PFSK-1 (cell line): ENCODE data around the gene SLC41A1.

ENCODE experiments used
- POLR2AphosphoS5 ChIP-seq: IDR thresholded peaks from 2 replicates; pipeline ENCODE4 v1.6.1; 2012; ENCODE audit warnings: low read depth, mild to moderate bottlenecking, control low read depth, low read length, moderate library complexity
- TAF1 ChIP-seq: IDR thresholded peaks from 2 replicates; pipeline ENCODE4 v1.6.1; 2012; ENCODE audit warnings: low read length, control low read depth, borderline replicate concordance; ENCODE audit not compliant: insufficient read depth

DNA sequence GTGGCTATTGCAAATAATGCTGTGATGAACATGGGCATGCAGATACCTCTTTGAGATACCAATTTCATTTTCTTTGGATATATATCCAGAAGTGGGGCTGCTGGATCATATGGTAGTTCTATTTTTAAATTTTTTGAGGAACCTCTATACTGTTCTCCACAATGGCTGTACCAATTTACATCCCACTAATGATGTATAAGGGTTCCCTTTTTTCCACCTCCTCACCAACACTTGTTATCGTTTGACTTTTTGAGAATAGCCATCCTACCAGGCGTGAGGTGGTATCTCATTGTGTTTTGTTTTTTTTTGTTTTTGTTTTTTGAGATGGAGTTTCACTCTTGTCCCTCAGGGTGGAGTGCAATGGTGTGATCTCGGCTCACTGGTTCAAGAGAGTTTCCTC is 56.4 kb downstream of the SLC41A1 start:
- no peak for TF ChIP-seq POLR2AphosphoS5
- TF ChIP-seq TAF1, result no peak
